Fibroblast of lung (primary cell): ENCODE measurements around the gene RIT2. TPM values are rescaled to one million over a fixed set of nuclear protein-coding genes. Genes with fewer than 3 reads are reported as not detected.

Experiments used
- DNase-seq, 2 donors: peaks; one replicate each; pipeline versions ENCODE4 v3.0.0 to v3.0.0-alpha.2; 2010; ENCODE audit warnings: low read depth in 2 of 2
- H2AFZ ChIP-seq: 2 replicates; pipeline ENCODE4 v1.5.1; 2012; ENCODE audit warnings: low read length, control low read depth, inconsistent platforms
- H3K27ac ChIP-seq: 2 replicates; pipeline ENCODE4 v1.5.1; 2011; ENCODE audit warnings: low read length, control low read depth; ENCODE audit not compliant: insufficient read depth
- H3K27me3 ChIP-seq: 2 replicates; pipeline ENCODE4 v1.5.1; 2011; ENCODE audit warnings: mild to moderate bottlenecking, low read length; ENCODE audit not compliant: control insufficient read depth, insufficient read depth
- H3K36me3 ChIP-seq: 2 replicates; pipeline ENCODE4 v1.5.1; 2011; ENCODE audit warnings: low read length; ENCODE audit not compliant: control insufficient read depth, insufficient read depth
- H3K4me1 ChIP-seq: 2 replicates; pipeline ENCODE4 v1.5.1; 2011; ENCODE audit warnings: low read length; ENCODE audit not compliant: control insufficient read depth, insufficient read depth; ENCODE audit errors: extremely low read depth
- H3K4me2 ChIP-seq: 2 replicates; pipeline ENCODE4 v1.5.1; 2011; ENCODE audit warnings: low read length, control low read depth; ENCODE audit not compliant: insufficient read depth; ENCODE audit errors: extremely low read depth
- H3K4me3 ChIP-seq, 4 experiments: fragments of 200-600 bp in 1 of 4; sonication (generic) in 1 of 4; replicated peaks in 1 of 4; 2 replicates each; pipeline ENCODE4 v1.5.1; 2011 to 2016; ENCODE audit warnings: low read length in 4 of 4, low read depth in 3 of 4, mild to moderate bottlenecking in 3 of 4, control low read depth in 2 of 4, inconsistent platforms in 1 of 4, mixed read lengths in 1 of 4; ENCODE audit not compliant: insufficient read depth in 1 of 4; ENCODE audit errors: control extremely low read depth in 1 of 4
- H3K79me2 ChIP-seq: 2 replicates; pipeline ENCODE4 v1.5.1; 2012; ENCODE audit warnings: mild to moderate bottlenecking, low read length, inconsistent platforms; ENCODE audit not compliant: control insufficient read depth, insufficient read depth
- H3K9ac ChIP-seq: 2 replicates; pipeline ENCODE4 v1.5.1; 2011; ENCODE audit warnings: mild to moderate bottlenecking, low read length, control low read depth; ENCODE audit not compliant: insufficient read depth
- H3K9me3 ChIP-seq: 2 replicates; pipeline ENCODE4 v1.5.1; 2012; ENCODE audit warnings: low read depth, low read length; ENCODE audit not compliant: control insufficient read depth, insufficient read depth
- H4K20me1 ChIP-seq: 2 replicates; pipeline ENCODE4 v1.5.1; 2011; ENCODE audit warnings: low read length; ENCODE audit not compliant: control insufficient read depth, insufficient read depth; ENCODE audit errors: extremely low read depth
- EZH2 ChIP-seq: IDR thresholded peaks from 2 replicates; pipeline ENCODE4 v1.5.1; 2012; ENCODE audit warnings: low read length, control low read depth, mild to moderate bottlenecking; ENCODE audit errors: missing control alignments
- polyA plus RNA-seq, 2 donors: library from polyadenylated mRNA; depleted of rRNA in 1 of 2; stranded (reverse) in 1 of 2; unstranded in 1 of 2; fragments of >200 nt; gene quantifications; 2 replicates each; pipeline ENCODE4 v1.2.1, GENCODE V29; 2011 to 2012; ENCODE audit warnings: missing spikeins in 1 of 2
- total RNA-seq: library from RNA; depleted of rRNA; stranded (reverse); fragments of >200 nt; gene quantifications from 2 replicates; pipeline ENCODE4 v1.2.1, GENCODE V29; 2014
- TF ChIP-seq, protein P1 (sequence below), 2 donors: IDR thresholded peaks in 1 of 2; conservative IDR thresholded peaks in 1 of 2; 1 replicate in 1 of 2; 2 replicates in 1 of 2; pipeline ENCODE4 v1.5.1; 2011 to 2012; ENCODE audit warnings: low read length in 2 of 2, control low read depth in 1 of 2, inconsistent platforms in 1 of 2, low read depth in 1 of 2, mild to moderate bottlenecking in 1 of 2

Gene RIT2
- total and polyA plus RNA-seq, 2 donors (not counting 1 experiment from before 2014, with no cell fraction given), result not detected

- Histone ChIP-seq H3K36me3 (no peaks in the 10 kb centered on the region), H4K20me1 (no peaks in the 10 kb centered on the region), H3K27me3 (no peaks in the 10 kb centered on the region), H3K4me3 (no peak overlapping the region), H3K9ac (no peak overlapping the region), H3K4me1 (no peaks in the 10 kb centered on the region), H3K9me3 (no peaks in the 10 kb centered on the region), H2AFZ (no peak overlapping the region), H3K4me2 (no peak overlapping the region), H3K79me2 (no peaks in the 10 kb centered on the region), H3K27ac (no peak overlapping the region)
- TF ChIP-seq, protein P1, sequence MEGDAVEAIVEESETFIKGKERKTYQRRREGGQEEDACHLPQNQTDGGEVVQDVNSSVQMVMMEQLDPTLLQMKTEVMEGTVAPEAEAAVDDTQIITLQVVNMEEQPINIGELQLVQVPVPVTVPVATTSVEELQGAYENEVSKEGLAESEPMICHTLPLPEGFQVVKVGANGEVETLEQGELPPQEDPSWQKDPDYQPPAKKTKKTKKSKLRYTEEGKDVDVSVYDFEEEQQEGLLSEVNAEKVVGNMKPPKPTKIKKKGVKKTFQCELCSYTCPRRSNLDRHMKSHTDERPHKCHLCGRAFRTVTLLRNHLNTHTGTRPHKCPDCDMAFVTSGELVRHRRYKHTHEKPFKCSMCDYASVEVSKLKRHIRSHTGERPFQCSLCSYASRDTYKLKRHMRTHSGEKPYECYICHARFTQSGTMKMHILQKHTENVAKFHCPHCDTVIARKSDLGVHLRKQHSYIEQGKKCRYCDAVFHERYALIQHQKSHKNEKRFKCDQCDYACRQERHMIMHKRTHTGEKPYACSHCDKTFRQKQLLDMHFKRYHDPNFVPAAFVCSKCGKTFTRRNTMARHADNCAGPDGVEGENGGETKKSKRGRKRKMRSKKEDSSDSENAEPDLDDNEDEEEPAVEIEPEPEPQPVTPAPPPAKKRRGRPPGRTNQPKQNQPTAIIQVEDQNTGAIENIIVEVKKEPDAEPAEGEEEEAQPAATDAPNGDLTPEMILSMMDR (conservative IDR thresholded peaks at IDR 0.05 in 1 of 2, IDR thresholded peaks at IDR 0.05 in 1 of 2; ENCODE audit: low read depth in 1 of 2, low read length in 2 of 2), result no peak
- no peak for TF ChIP-seq EZH2
- DNase-seq, result peak; percentile 1
Observed at GRCh38 chr18:42839408-42839807, 276.1 kb downstream of the RIT2 start.

DNA sequence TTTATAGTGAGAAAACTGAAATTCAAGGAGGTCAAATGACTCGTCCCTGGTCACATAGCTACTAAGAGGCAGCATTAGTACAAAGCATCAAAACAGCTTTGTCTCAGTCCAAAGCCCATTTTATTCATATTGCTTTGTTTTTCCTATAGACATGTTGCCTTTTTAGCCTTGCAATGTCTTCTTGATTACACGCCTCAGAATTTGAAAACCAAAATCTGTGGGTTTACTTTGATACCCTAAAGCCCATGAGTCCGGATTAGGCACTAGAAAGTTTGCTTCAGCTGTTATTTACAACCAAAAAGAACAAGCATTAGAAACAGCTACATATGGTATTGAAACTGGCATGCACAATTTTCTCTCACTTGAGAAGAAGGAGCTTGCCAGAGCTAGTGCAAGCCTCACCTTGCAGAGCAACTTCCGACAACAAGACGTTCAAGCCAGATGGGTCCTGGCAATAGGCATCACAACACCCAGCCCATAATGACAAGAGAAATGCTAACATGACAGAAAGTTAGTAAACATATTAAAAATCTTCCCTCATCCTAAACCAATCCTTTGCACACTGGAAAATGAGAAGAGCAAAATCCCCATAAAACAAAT, 276.8 kb downstream of the RIT2 start:
- Histone ChIP-seq H2AFZ (no peak overlapping the region), H3K9me3 (no peaks in the 10 kb centered on the region), H3K27ac (no peak overlapping the region), H3K4me3 (no peak overlapping the region), H3K27me3 (no peaks in the 10 kb centered on the region), H3K9ac (no peak overlapping the region), H3K36me3 (no peaks in the 10 kb centered on the region), H3K4me2 (no peak overlapping the region), H3K4me1 (no peaks in the 10 kb centered on the region), H4K20me1 (no peaks in the 10 kb centered on the region), H3K79me2 (no peaks in the 10 kb centered on the region)
- TF ChIP-seq, protein P1 (conservative IDR thresholded peaks at IDR 0.05 in 1 of 2, IDR thresholded peaks at IDR 0.05 in 1 of 2; ENCODE audit: low read depth in 1 of 2, low read length in 2 of 2), result no peak
- no peak for DNase-seq

DNA sequence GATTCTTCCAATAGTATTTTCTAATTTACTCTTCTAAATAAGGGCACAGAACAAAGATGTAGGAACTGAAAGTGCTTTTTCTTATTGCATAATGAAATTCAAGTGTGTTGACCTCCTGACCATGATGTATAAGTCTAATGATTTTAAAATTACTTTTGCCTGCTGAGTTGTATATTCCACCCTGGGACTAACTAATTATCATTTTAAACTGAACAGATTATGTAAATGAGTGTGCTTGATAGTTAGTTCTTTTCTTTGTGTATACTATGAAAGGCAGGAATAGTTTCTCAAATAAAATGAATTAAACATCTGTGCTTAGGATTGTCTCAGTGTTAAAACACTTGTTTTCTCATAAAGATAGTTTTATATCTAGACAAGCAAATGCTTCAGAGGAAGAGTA, 284.5 kb downstream of the RIT2 start:
- no peak overlapping the region for H3K4me3 ChIP-seq
- no peak for TF ChIP-seq EZH2
- TF ChIP-seq, protein P1 (conservative IDR thresholded peaks at IDR 0.05 in 1 of 2, IDR thresholded peaks at IDR 0.05 in 1 of 2; ENCODE audit: low read depth in 1 of 2, low read length in 2 of 2), result no peak
- H3K4me2 ChIP-seq, result no peak overlapping the region
- no peak overlapping the region for H2AFZ ChIP-seq
- H3K9ac ChIP-seq, result no peak overlapping the region
- no peaks in the 10 kb centered on the region for H3K27me3 ChIP-seq
- H3K4me1 ChIP-seq, result no peaks in the 10 kb centered on the region
- no peaks in the 10 kb centered on the region for H3K36me3 ChIP-seq
- no peak for DNase-seq
- H3K9me3 ChIP-seq, result no peaks in the 10 kb centered on the region
- H3K27ac ChIP-seq, result no peak overlapping the region
- no peaks in the 10 kb centered on the region for H4K20me1 ChIP-seq
- H3K79me2 ChIP-seq, result no peaks in the 10 kb centered on the region
